GM19438 (cell line): ENCODE measurements around the gene BCAR3.
A peak's percentile ranks its signal among the peaks of the same experiment; 100 is the strongest.
"Not testable (repeated sequence)": the region's sequence is repeated elsewhere in the genome, so short reads cannot be mapped to it uniquely, and the experiment has no call there.

Experiments
- ATAC-seq: cut with Tn5 transposase; IDR thresholded peaks from one replicate; pipeline ENCODE4 v1.9.1; 2021; ENCODE audit warnings: low read depth; ENCODE audit not compliant: unreplicated experiment

The BCAR3 gene

GRCh38 chr1:93690921-93691789 is 9.5 kb upstream of the BCAR3 start:
- no peak for ATAC-seq

GRCh38 chr1:93690341-93690740 is 8.7 kb upstream of the BCAR3 start:
- ATAC-seq: no peak

- ATAC-seq: no peak
Observed at GRCh38 chr1:93689521-93690223, 8.0 kb upstream of the BCAR3 start.

GRCh38 chr1:93687542-93687941 is 5.9 kb upstream of the BCAR3 start:
- no peak for ATAC-seq

- no peak for ATAC-seq
Observed at GRCh38 chr1:93686504-93687250, 5.0 kb upstream of the BCAR3 start.

- ATAC-seq: no peak
Observed at GRCh38 chr1:93685918-93686317, 4.3 kb upstream of the BCAR3 start.

- no peak for ATAC-seq
Observed at GRCh38 chr1:93683234-93683633, 1.6 kb upstream of the BCAR3 start.

- peak; percentile 6 for ATAC-seq
Observed at GRCh38 chr1:93681989-93682412, 364 bp upstream of the BCAR3 start.

GRCh38 chr1:93680420-93681100 is 1.1 kb downstream of the BCAR3 start:
- peak; percentile 79 for ATAC-seq

GRCh38 chr1:93680076-93680419 is 1.6 kb downstream of the BCAR3 start:
- ATAC-seq: no peak

- no peak for ATAC-seq
Observed at GRCh38 chr1:93679546-93679945, 2.1 kb downstream of the BCAR3 start.

- ATAC-seq: no peak
Observed at GRCh38 chr1:93678946-93679480, 2.6 kb downstream of the BCAR3 start.

GRCh38 chr1:93678491-93678890 is 3.1 kb downstream of the BCAR3 start:
- ATAC-seq: no peak

- no peak for ATAC-seq
Observed at GRCh38 chr1:93677729-93678128, 3.9 kb downstream of the BCAR3 start.

GRCh38 chr1:93676427-93676826 is 5.2 kb downstream of the BCAR3 start:
- ATAC-seq: no peak

- no peak for ATAC-seq
Observed at GRCh38 chr1:93675931-93676330, 5.7 kb downstream of the BCAR3 start.

GRCh38 chr1:93675271-93675670 is 6.4 kb downstream of the BCAR3 start:
- ATAC-seq: no peak

GRCh38 chr1:93674071-93674470 is 7.6 kb downstream of the BCAR3 start:
- ATAC-seq: not testable (repeated sequence)

- no peak for ATAC-seq
Observed at GRCh38 chr1:93673163-93673829, 8.3 kb downstream of the BCAR3 start.
